ENCODE measurements around the gene EVC.

- TF ChIP-seq CTCF (IDR thresholded peaks at IDR 0.05) (no peak), EP300 (IDR thresholded peaks at IDR 0.05) (no peak), POLR2A (IDR thresholded peaks at IDR 0.05) (no peak)
Measured at GRCh38 chr4:5730436-5730835, 19.4 kb downstream of the EVC start.

Data from tibial nerve (tissue), 4 donors.